Breast epithelium (tissue), 4 donors: Measurements from ENCODE around the gene GMDS. TPM values are rescaled to one million over a fixed set of nuclear protein-coding genes. Genes with fewer than 3 reads are reported as not detected.
A peak's percentile ranks its signal among the peaks of the same experiment; 100 is the strongest.

Experiments used
- DNase-seq, 2 donors: peaks; one replicate each; pipeline ENCODE4 v3.0.0-alpha.2; 2019; ENCODE audit warnings: low spot score in 2 of 2
- H3K27ac ChIP-seq, 2 donors: fragments of 200-600 bp; sonication (generic) in 1 of 2; one replicate each; pipeline ENCODE4 v1.5.1; 2016 to 2019; ENCODE audit warnings: mild to moderate bottlenecking in 1 of 2
- H3K27me3 ChIP-seq, 2 donors: fragments of 200-600 bp; sonication (generic) in 1 of 2; one replicate each; pipeline versions ENCODE4 v1.5.1 to v1.6.0; 2017 to 2019; ENCODE audit warnings: control low read depth in 1 of 2, mild to moderate bottlenecking in 1 of 2
- H3K36me3 ChIP-seq: fragments of 200-600 bp; one replicate; pipeline ENCODE4 v1.5.1; 2019
- H3K4me1 ChIP-seq, 2 donors: fragments of 200-600 bp; sonication (generic); one replicate each; pipeline ENCODE4 v1.5.1; 2016 to 2019; ENCODE audit warnings: control low read depth in 1 of 2
- H3K4me3 ChIP-seq, 3 donors: fragments of 200-600 bp; sonication (generic); 1 replicate in 2 of 3; 2 replicates in 1 of 3; pipeline ENCODE4 v1.5.1; 2016 to 2019; ENCODE audit warnings: mild to moderate bottlenecking in 3 of 3, moderate library complexity in 2 of 3
- H3K9me3 ChIP-seq, 2 donors: fragments of 200-600 bp; sonication (generic) in 1 of 2; one replicate each; pipeline ENCODE4 v1.5.1; 2016 to 2019; ENCODE audit warnings: control low read depth in 1 of 2
- CTCF ChIP-seq, 3 donors: fragments of 450-650 bp; IDR thresholded peaks; one replicate each; pipeline ENCODE4 v1.5.1; 2016 to 2017; ENCODE audit warnings: antibody characterized with exemption in 3 of 3, mild to moderate bottlenecking in 3 of 3, moderate library complexity in 3 of 3
- POLR2A ChIP-seq: fragments of 450-650 bp; IDR thresholded peaks from one replicate; pipeline ENCODE4 v1.6.1; 2016; ENCODE audit warnings: antibody characterized with exemption, mild to moderate bottlenecking, moderate library complexity
- POLR2AphosphoS5 ChIP-seq, 3 donors: sonication (generic); formaldehyde crosslinking; IDR thresholded peaks; one replicate each; pipeline ENCODE4 v1.6.1; 2017; ENCODE audit warnings: antibody characterized with exemption in 3 of 3
- intact Hi-C: fragments of 100-400 bp; cut with DNase I; formaldehyde crosslinking; loops from one replicate; pipeline ENCODE4 v1.15.1; 2023; ENCODE audit warnings: low total_unique reads
- total RNA-seq, 3 donors: library from RNA; depleted of rRNA; stranded (reverse); fragments of >200 nt; gene quantifications; one replicate each; pipeline ENCODE4 v1.1.0, GENCODE V29; 2016

GMDS gene
- total RNA-seq, 3 donors from 2014 or later, result 7.5 to 29.2 (median 17.0) TPM

GRCh38 chr6:1777921-1778685 lies 467.3 kb downstream of the GMDS start:
- H3K27me3 ChIP-seq, result no peaks in the 10 kb centered on the region
- DNase-seq, result no peak
- H3K36me3 ChIP-seq, result no peaks in the 10 kb centered on the region
- no peaks in the 10 kb centered on the region for H3K4me1 ChIP-seq
- intact Hi-C loops, result no loop called here
- H3K4me3 ChIP-seq, result no peak overlapping the region
- TF ChIP-seq POLR2A (no peak), CTCF (IDR thresholded peaks at IDR 0.05) (no peak), POLR2AphosphoS5 (IDR thresholded peaks at IDR 0.05) (no peak)
- H3K27ac ChIP-seq, result peak overlapping the region; percentile 44 to 60
- H3K9me3 ChIP-seq, result no peaks in the 10 kb centered on the region

GRCh38 chr6:1775441-1775840 lies 470.0 kb downstream of the GMDS start:
- Histone ChIP-seq H3K36me3 (no peaks in the 10 kb centered on the region), H3K4me3 (no peak overlapping the region), H3K27me3 (no peaks in the 10 kb centered on the region), H3K4me1 (no peaks in the 10 kb centered on the region), H3K9me3 (no peaks in the 10 kb centered on the region), H3K27ac (no peak overlapping the region)
- TF ChIP-seq POLR2A, result no peak
- TF ChIP-seq CTCF (IDR thresholded peaks at IDR 0.05), result no peak
- no peak for TF ChIP-seq POLR2AphosphoS5 (IDR thresholded peaks at IDR 0.05)
- no peak for DNase-seq
- intact Hi-C loops, result no loop called here

GRCh38 chr6:1774226-1774915 lies 471.0 kb downstream of the GMDS start:
- intact Hi-C loops, result no loop called here
- Histone ChIP-seq H3K27ac (no peak overlapping the region), H3K4me1 (no peaks in the 10 kb centered on the region), H3K4me3 (no peak overlapping the region), H3K36me3 (no peaks in the 10 kb centered on the region), H3K27me3 (no peaks in the 10 kb centered on the region), H3K9me3 (no peaks in the 10 kb centered on the region)
- DNase-seq, result no peak
- TF ChIP-seq CTCF (IDR thresholded peaks at IDR 0.05) (no peak), POLR2AphosphoS5 (IDR thresholded peaks at IDR 0.05) (no peak), POLR2A (no peak)

GRCh38 chr6:1773700-1774099 lies 471.7 kb downstream of the GMDS start:
- intact Hi-C loops, result no loop called here
- Histone ChIP-seq H3K36me3 (no peaks in the 10 kb centered on the region), H3K27ac (no peak overlapping the region), H3K9me3 (no peaks in the 10 kb centered on the region), H3K27me3 (no peaks in the 10 kb centered on the region), H3K4me1 (no peaks in the 10 kb centered on the region), H3K4me3 (no peak overlapping the region)
- DNase-seq, result no peak
- no peak for TF ChIP-seq POLR2A
- TF ChIP-seq CTCF (IDR thresholded peaks at IDR 0.05), result no peak
- no peak for TF ChIP-seq POLR2AphosphoS5 (IDR thresholded peaks at IDR 0.05)
